ENCODE results near the gene CAMKMT.
"Not testable (repeated sequence)": the region's sequence is repeated elsewhere in the genome, so short reads cannot be mapped to it uniquely, and the experiment has no call there.

The CAMKMT gene

DNA sequence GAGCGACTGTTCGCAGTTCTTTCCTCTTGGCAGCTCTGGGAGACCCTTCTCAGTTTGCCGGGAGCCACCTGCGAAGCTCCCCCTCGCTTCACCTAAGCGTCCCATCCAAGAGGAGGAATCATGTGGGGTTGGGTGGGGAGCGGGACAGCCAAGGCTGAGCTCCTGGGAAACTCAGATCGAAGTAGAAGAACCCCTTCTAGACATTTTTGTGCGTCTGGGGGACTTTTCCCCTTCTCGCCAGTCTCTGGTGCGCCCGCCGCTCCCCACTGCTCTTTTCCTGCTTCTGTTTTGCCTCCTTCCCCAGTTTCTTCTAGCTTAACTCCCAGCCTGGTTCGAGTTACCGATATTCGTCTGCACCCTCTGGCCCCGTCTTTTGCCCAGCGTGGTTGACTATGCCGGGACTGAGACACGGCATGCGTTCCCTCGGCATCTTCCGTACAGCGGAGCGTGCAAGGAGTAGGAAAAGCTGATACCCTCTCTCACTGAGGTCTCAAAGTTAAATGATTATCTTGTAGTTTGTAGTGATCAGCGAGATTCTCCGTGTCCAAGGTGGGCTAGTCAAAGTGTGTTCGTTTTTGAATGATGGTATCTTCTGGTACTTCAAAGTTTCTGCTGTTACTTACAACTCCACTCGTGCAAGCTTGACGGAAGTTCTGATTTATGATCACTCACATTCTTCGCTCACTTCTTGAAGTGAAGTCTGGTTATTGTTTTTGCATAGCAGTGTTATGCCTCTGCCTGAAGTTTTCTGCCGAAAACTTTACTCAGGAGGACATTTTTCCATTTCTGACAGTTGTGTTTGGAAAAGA lies 664 bp downstream of the CAMKMT start:
- FAIRE-seq = no peak

DNA sequence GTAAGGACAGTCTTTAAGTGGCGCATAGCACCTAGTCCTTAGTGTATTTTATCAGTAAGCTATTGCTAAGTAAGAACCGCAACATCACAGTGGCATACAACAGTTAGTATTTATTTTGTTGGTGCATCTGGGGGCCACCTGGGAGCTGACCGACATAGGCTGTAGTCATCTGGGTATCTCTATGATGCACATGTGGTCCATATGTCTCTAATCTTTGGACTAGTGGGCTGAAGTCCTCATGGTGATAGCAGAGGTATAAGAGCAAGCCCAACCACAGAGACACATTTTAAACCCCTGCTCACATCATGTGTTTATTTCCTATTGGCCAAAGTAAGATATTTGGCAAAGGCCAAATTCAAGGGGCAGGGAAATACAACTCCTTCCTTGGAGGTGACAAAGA lies 2.9 kb downstream of the CAMKMT start:
- no peak for FAIRE-seq

DNA sequence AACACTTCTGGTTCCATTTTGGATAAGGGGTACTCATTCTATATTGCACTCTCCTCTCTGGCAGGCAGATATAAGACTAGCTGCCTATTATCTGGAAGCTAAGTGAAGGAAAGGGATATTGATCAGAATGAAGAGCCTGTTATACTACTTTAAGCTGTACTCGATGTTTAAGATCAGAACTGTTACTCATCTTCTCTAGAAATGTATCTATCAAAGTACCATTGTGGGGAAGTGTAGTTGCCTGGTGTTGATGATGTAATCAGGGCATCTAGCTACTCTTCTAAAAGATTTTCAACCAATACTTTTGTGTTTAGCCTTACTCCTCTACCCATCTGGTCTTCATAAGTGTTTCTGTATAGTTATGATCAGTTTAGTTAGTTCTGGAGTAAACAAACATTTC lies 5.8 kb downstream of the CAMKMT start:
- no peak for FAIRE-seq

DNA sequence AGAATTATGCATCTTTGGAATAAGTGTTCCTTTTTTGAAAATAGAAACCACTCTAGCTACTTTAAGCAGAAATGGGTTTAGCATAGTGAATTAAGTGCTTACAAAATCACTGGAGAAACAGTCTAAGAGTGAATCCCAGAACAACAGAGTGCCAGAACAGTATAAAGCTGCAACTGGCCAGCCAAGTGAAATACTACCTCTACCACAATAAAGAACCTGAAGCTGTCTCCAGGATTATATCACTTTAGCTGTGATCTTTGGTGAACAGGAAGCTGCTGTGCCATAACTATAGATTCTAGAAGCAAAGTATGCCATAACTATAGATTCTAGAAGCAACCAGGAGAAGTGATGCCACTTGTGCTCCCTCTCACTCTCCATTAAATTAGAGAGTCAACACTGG lies 7.6 kb downstream of the CAMKMT start:
- FAIRE-seq = no peak

DNA sequence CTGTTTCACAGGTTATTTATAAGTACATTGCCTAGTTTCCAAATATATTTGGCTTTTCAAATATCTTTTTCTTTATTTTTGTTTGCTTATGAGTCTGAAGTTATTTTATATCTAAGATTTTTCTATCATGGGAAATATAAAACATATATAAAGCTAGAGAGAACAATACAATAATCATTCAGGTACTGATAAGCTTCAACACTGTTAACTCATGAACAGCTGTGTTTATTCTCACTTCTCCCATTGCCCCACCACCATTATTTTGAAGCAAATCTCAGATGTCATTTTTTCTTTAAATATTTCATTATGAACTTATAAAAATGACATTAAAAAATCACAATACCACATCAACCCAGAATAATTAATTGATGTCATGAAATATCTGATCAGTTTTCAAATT lies 9.7 kb downstream of the CAMKMT start:
- FAIRE-seq = no peak

DNA sequence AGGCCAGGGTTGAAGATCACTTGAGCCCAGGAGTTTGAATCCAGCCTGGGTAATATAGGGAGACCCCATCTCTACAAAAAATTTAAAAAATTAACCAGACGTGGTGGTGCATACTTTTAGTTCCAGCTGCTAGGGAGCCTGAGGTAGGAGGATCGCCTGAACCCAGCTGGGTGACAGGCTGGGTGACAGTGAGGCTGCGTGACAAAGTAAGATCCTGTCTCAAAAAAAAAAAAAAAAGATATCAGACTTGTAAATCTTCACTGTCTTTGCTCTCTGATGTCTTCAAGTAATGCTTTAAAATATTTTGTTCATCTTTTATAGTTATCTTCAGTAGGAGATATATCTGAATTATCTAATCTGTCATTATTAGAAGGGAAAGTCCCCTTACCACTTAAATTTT lies 10.5 kb downstream of the CAMKMT start:
- FAIRE-seq = no peak

DNA sequence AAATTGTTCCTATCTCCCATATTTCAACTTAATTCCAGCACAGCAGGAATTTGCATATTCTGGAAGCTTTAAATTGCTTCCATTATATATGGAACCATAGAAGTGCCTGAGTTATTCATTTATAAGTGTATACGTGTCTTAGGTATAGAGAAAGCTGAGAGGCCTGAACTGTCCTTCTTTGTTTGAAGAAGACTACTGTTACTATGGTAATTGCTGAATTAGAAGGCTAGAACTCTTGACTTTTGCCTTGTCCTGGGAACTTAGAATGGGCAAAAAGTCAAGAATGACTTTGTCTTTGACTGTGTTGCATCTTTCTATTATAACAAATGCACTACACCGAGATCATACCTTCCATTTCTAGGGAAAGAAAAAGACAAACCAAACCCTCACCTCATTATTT lies 15.7 kb downstream of the CAMKMT start:
- no peak for FAIRE-seq

DNA sequence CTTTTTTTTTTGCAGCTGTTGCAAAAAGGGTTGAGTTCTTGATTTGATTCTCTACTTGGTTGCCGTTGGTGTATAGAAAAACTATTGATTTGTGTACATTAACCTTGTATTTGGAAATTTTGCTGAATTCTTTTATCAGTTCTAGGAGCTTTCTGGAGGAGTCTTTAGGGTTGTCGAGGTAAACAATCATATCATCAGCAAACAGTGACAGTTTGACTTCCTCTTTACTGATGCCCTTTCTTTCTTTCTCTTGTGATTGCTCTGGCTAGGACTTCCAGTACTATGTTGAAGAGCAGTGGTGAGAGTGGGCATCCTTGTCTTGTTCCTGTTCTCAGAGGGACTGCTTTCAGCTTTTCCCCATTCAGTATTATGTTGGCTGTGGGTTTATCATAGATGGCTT lies 23.5 kb downstream of the CAMKMT start:
- not testable (repeated sequence) for FAIRE-seq

DNA sequence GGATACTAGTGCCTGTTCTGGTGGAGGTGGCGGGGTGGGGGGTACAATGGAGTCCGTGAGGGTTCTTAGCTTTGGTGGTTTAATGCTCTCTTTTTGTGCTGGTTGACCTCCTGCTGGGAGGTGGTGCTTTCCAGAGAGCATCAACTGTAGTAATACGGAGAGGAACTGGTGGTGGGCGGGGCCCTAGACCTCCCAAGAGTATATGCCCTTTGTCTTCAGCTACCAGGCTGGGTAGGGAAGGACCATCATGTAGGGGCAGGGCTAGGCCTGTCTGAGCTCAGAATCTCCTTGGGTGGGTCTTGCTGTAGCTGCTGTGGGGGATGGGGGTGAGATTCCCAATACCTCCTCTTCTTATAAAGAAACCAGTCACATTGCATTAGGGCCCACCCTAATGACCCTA lies 27.1 kb downstream of the CAMKMT start:
- FAIRE-seq = no peak

DNA sequence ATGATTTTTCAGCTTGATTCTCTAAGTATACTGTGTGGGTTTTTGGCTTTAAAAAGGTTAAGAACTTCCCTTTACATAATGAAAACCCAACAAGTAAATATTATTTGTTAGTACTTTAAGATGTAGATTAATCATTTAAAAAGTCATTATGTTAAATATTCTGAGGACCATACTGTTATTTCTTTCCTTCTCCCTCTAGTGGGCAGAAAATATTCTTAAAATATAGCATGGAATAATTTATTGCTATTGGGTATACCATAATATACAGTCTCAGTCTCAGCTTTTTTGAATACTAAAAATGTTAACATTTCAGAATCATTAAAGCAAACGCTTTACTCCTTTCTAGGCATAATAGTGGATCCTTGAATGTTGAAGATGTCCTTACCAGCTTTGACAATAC lies 28.1 kb downstream of the CAMKMT start:
- FAIRE-seq = no peak

DNA sequence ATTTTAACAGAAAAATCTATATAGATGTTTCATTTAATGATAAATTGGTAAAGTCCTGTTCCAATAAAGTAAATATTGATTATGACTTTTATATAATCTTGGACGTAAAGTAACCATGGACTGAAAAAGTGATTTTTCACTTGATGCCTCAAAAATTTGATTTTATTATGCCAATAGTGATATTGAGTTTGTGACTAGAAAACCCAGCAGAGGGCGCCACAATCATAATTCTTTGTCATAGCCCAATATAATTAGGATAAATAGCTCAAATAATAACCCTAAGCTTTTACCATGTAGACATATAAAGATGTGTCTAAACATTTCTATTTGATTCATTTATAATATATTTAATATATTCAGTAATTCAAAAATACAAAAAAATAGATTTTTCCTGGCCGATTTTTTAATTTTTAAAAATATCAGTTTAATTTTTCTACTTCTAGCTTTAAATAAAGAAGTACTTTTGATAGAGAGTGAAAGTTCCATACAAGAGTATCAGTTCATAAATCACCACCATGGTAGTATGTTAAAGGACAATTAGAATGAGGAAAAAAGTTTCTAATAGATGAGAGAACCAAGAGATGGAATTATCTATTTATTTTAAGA lies 30.7 kb downstream of the CAMKMT start:
- FAIRE-seq = peak; percentile 90

DNA sequence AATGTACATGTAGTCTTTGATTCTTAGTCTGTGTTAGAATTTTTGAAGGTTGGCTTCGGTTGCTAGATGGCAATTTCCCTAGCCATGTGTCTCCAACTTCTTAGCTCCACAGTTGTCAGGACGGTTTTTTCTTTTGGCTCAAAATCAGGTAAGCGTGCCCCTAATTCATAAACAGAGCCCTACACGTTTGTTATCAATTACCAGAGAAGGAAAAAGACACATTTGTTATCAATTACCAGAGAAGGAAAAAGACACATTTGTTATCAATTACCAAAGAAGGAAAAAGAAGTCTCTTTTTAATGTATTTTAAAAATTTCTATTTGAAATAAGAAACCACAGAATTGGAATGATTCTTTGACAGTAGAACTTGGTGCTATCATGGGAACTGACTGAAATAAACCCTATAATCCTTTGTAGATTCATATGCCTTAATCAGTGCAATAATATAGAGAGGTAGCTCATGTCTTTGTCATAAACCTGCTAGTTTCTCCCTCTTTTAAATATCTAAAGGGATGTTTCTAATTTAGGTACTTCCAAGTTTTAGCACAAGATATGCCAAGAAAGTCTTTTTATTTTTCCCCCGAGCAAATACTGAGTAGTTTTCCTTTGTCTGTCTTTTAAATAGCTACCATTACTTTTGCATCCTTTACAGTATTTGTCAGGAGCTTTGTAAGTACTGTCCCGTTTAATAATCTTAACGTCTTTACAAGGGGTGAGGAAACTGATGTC lies 35.9 kb downstream of the CAMKMT start:
- FAIRE-seq = no peak

DNA sequence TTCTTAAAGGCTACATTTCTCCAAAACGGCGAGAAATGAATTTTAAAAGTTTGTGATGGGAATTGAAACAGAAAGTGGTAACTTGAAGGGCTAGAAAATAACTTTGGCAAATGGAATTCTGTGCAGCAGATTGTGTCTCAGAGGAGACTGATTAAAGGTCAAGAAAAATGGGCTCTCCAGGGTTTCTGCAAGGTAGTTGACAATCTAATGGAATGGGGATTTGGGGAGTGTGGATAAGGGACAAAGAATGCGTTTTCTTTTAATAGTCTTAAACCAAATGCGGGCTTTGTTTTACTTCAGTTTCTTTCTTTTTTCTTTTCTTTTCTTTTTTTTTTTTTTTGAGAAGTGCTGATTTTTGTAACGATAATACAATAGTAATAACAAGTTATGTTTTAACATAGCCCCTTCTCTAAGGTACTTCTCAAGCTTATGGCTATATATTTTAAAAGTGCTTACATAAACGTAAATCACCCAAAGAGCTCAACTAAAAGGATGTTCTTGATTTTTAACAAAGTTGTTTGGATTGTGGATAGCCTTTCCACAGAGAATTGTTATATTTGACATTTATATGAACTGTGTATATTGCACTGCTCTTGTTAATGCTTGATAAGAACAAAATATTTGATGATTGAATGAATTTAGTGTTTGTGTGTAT lies 36.6 kb downstream of the CAMKMT start:
- FAIRE-seq = no peak

DNA sequence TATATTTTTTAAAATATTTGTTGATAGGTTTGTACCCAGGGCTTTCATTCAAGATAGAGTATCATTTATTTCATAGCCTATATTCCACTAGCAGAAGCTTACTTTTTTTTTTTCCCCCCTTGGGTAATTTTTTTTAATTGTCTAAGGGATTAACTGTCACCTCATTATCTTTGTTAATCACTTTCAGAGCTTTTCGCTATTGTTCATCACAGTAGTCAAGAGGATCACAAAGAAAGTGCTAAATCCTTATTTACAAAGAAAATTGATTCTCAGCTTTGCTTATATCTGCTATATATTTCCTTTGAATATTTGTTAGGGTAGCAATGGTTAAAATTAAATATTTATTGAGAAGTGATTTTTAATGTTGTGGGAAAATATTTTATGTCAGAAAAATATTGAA lies 59.0 kb downstream of the CAMKMT start:
- FAIRE-seq = no peak

DNA sequence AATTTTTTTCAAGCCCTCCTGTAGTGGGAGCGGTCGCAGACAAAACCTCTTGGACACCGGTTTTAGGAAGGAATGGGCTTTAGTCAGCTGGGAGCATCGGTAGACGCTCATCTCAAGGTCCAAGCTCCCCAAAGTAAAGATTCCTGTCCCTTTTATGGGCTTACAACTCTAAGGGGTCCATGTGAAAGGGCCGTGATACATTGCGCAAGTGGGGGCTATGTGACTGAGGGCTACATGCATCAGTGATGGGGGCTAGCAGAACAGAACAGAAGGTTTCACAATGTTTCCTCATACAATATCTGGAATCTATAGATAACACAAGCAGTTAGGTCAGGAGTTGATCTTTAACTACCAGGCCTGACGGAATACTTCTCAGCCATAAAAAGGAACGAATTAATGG lies 62.5 kb downstream of the CAMKMT start:
- FAIRE-seq = no peak

DNA sequence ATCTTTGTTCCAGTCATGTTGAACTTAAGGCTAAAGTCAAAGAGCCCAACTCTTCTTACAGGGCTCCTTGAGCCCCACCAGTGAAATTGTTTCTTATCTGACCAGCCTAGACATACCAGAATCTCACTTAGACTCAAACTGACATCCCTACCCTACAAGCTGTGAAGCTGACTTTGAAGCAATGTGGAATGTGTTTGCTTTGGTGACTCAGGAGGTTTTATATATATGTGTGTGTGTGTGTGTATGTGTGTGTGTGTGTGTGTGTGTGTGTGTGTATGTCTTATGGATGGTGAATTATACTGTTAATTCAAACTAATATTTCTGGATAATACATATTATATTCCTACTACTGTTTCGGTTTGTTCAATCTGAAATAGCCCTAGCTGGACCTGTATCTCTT lies 67.3 kb downstream of the CAMKMT start:
- no peak for FAIRE-seq

DNA sequence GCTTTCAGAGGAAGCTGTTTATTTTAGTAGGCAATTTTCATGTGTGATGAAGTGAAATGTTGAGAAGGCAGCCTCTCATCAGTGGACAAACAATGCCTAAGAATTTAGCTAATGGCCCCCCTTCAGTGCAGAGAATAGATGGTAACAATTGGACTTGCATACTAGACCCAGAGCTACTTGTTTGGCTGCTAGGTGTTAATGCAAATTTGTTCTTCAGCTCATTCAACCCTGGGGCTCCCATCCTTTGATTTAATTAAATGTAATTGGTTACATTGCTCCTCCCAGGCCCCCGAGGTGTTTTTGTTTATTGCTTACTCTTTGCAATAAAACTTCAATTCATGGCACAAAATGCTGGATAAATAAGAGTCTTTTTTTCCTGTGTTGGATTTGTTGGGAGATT lies 68.6 kb downstream of the CAMKMT start:
- no peak for FAIRE-seq

DNA sequence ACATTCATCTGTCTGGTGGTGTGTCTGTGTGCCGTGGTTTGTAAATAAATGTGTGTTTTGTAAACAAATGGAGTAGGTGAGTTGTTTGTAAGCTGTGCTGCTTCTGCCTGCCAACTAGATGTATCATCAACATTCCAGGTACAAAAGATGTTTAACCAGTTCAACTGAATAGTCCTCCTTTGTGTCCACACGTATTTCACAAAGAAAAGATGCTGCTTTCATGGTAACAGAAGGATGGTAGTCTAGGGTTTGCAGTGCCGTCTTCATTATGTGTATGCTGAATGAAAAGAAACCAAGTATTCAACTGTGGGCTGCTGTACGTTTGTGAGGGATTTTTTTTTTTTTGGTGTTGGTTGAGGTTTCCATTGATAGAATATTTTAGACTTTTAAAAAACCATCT lies 72.1 kb downstream of the CAMKMT start:
- no peak for FAIRE-seq

DNA sequence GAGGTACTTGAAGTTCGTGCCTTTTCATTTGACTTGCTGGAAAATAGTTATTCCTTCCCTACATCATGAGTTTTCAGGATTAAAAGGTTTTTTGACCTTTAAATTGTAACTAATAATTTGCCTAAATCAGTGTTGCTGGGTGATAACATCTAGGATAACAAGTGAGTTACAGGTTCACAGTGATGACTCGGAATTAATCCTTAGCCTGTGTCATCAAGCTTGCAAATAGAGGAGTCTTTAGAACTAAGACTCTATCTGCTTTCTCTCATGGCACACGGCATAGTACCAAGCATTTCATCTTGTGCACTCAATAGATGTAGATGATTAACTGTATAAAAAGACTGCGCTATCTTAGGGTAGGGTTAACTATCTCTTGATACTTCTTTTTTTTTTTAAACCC lies 79.5 kb downstream of the CAMKMT start:
- no peak for FAIRE-seq

DNA sequence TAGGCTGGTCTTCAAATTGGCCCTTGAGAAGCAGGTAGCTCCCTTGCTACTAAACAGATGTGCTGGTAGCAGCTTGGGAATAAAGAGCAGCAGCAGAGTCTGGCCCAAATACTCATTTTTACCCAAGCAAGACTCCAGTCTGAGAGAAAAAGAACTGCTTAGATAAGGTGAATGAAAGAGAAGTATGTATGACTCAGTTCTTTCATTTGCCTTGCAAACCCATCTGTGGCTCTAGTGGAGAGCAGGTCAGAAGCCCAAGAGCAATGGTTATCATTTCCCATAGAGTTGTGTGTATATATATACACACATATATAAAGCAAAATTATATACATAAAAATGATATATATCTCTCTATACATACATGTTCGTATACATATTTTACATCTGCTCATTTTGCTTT lies 80.3 kb downstream of the CAMKMT start:
- FAIRE-seq = no peak

DNA sequence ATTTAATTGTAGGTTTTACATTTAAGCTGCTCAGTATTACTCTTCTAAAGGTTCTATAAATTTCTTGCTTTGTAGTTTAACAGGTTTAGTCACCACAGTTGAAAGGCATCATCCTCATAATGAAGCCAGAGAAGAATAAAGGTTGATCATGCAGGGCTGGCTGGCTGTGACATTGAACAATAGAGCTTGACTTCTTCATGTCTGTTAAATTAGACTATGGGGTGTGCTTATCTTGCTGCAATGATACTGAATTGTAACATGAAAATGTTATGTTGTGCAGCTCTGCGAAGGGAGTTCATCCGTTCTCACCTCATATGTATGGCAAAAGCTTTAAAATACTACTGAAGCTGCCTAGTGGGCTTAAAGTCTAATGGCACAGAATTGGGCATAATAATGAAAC lies 81.8 kb downstream of the CAMKMT start:
- no peak for FAIRE-seq

DNA sequence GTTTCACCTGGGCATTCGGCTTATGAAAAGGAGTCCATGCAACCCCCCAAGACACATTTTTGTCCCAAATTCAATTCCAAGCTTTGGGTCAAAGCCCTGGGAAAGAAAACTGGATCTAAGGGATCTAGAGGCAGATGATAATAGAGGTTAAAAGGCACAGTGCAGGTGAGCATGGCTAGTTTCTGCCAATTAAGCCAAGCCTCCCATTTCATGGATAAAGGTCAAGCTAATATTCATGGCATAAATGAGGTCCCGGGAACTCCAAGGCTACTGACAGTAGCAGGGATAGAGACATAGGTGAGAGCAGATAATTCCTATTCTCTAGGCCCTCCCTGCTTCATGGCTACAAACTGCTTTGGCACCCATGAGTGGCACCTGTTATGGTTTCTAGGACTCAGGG lies 83.1 kb downstream of the CAMKMT start:
- no peak for FAIRE-seq

DNA sequence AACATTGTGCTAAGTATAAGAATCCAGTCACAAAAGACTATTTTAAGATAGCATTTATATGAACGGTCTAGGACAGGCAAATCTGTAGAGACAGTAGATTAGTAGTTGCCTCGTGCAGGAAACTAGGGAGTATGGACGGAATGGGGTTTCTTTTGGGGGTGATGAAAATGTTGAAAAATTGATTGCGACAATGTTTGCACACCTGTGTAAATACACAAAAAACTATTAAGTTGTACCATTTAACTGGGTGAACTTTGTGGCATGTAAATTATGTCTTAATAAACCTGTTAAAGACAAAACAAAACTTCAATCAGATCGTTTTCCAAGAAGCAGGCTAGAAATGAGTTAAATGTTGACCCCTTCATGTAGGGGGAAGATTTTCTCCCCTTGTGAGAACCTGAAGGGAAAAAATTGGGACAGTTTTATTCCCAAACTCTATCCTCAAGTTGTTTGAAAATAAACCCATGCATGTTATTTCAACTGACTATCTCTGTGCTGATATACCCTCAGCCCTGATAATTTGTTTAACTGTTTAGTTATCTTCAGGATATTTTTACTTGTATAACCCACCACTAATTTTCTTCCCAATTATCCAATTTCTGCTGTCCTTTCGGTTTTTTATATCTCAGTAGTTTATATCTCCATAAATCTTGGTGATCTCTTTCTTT lies 87.2 kb downstream of the CAMKMT start:
- FAIRE-seq = no peak
